ENCODE results near the gene HMCN2. TPM values are rescaled to one million over a fixed set of nuclear protein-coding genes. Genes with fewer than 3 reads are reported as not detected.

HMCN2 gene
- total and polyA plus RNA-seq, 4 donors, result 0.24 to 1.8 (median 0.29) TPM

GRCh38 chr9:130303613-130304055 is 38.1 kb downstream of the HMCN2 start:
- H3K9me3 ChIP-seq (ENCODE audit: control insufficient read depth in 4 of 4, low read length in 3 of 4), result no peaks in the 10 kb centered on the region
- H3K36me3 ChIP-seq (ENCODE audit: control insufficient read depth in 4 of 4, insufficient read depth in 3 of 4, low read depth in 1 of 4, low read length in 3 of 4), result no peaks in the 10 kb centered on the region
- no peak overlapping the region for H3K4me3 ChIP-seq (ENCODE audit: low read depth in 1 of 3, low read length in 3 of 3)
- H3K9ac ChIP-seq (ENCODE audit: low read depth in 1 of 2, low read length in 2 of 2), result no peak overlapping the region
- no peak overlapping the region for H3K27ac ChIP-seq (ENCODE audit: low read depth in 1 of 2, low read length in 2 of 2)
- H3K4me1 ChIP-seq (ENCODE audit: control insufficient read depth in 4 of 4, insufficient read depth in 4 of 4, low read length in 3 of 4), result peaks cover 0 to 7% (median 4%) of the 10 kb centered on the region in 4 donors
- WGBS, result 87% methylated on average over 17 of the region's 17 CpGs
- H3K27me3 ChIP-seq (ENCODE audit: control insufficient read depth in 4 of 4, insufficient read depth in 4 of 4, low read length in 3 of 4), result no peaks in the 10 kb centered on the region
- TF ChIP-seq HNF4A (conservative IDR thresholded peaks at IDR 0.05), result no peak
- no peak for TF ChIP-seq EGR1 (IDR thresholded peaks at IDR 0.05; ENCODE audit: low read depth in 2 of 2)
- TF ChIP-seq, protein P1, sequence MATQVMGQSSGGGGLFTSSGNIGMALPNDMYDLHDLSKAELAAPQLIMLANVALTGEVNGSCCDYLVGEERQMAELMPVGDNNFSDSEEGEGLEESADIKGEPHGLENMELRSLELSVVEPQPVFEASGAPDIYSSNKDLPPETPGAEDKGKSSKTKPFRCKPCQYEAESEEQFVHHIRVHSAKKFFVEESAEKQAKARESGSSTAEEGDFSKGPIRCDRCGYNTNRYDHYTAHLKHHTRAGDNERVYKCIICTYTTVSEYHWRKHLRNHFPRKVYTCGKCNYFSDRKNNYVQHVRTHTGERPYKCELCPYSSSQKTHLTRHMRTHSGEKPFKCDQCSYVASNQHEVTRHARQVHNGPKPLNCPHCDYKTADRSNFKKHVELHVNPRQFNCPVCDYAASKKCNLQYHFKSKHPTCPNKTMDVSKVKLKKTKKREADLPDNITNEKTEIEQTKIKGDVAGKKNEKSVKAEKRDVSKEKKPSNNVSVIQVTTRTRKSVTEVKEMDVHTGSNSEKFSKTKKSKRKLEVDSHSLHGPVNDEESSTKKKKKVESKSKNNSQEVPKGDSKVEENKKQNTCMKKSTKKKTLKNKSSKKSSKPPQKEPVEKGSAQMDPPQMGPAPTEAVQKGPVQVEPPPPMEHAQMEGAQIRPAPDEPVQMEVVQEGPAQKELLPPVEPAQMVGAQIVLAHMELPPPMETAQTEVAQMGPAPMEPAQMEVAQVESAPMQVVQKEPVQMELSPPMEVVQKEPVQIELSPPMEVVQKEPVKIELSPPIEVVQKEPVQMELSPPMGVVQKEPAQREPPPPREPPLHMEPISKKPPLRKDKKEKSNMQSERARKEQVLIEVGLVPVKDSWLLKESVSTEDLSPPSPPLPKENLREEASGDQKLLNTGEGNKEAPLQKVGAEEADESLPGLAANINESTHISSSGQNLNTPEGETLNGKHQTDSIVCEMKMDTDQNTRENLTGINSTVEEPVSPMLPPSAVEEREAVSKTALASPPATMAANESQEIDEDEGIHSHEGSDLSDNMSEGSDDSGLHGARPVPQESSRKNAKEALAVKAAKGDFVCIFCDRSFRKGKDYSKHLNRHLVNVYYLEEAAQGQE (IDR thresholded peaks at IDR 0.05), result no peak
- no peak for TF ChIP-seq GABPA (IDR thresholded peaks at IDR 0.05 in 1 of 2, conservative IDR thresholded peaks at IDR 0.05 in 1 of 2)
- TF ChIP-seq, protein P2, sequence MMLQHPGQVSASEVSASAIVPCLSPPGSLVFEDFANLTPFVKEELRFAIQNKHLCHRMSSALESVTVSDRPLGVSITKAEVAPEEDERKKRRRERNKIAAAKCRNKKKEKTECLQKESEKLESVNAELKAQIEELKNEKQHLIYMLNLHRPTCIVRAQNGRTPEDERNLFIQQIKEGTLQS (IDR thresholded peaks at IDR 0.05), result no peak
- DNase-seq (ENCODE audit: low spot score), result no peak

DNA sequence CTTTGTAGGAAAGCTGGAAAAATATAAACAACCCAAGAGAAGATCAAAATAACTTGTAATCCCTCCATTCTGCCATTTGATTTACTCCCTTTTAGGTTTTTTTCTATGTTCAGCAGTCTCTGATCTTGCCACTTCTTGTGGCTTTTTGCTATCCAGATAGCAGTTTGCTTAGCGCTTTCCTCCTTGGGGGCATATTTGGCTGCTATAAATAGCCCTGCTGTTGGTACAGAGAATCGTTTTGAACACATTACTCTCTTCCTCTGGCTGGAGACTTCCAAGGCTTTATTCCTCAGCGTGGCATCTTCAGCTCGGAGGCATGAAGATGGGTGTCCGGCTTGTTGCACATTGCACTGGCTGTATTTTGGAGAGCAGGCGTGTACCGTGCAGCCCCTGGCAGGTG is 38.6 kb downstream of the HMCN2 start:
- Histone ChIP-seq H3K27me3 (ENCODE audit: control insufficient read depth in 4 of 4, insufficient read depth in 4 of 4, low read length in 3 of 4) (no peaks in the 10 kb centered on the region), H3K27ac (ENCODE audit: low read depth in 1 of 2, low read length in 2 of 2) (no peak overlapping the region)
- TF ChIP-seq GABPA (IDR thresholded peaks at IDR 0.05 in 1 of 2, conservative IDR thresholded peaks at IDR 0.05 in 1 of 2) (no peak), YY1 (IDR thresholded peaks at IDR 0.05) (no peak), RXRA (IDR thresholded peaks at IDR 0.05) (no peak), HNF4G (IDR thresholded peaks at IDR 0.05) (no peak), MAX (IDR thresholded peaks at IDR 0.05) (no peak), NR2F2 (IDR thresholded peaks at IDR 0.05) (no peak), EGR1 (IDR thresholded peaks at IDR 0.05; ENCODE audit: low read depth in 2 of 2) (no peak), HNF4A (conservative IDR thresholded peaks at IDR 0.05) (no peak), SP1 (IDR thresholded peaks at IDR 0.05) (no peak), FOXA2 (IDR thresholded peaks at IDR 0.05) (no peak), FOXA1 (IDR thresholded peaks at IDR 0.05) (no peak), TAF1 (conservative IDR thresholded peaks at IDR 0.05) (no peak)
- TF ChIP-seq, protein P3, sequence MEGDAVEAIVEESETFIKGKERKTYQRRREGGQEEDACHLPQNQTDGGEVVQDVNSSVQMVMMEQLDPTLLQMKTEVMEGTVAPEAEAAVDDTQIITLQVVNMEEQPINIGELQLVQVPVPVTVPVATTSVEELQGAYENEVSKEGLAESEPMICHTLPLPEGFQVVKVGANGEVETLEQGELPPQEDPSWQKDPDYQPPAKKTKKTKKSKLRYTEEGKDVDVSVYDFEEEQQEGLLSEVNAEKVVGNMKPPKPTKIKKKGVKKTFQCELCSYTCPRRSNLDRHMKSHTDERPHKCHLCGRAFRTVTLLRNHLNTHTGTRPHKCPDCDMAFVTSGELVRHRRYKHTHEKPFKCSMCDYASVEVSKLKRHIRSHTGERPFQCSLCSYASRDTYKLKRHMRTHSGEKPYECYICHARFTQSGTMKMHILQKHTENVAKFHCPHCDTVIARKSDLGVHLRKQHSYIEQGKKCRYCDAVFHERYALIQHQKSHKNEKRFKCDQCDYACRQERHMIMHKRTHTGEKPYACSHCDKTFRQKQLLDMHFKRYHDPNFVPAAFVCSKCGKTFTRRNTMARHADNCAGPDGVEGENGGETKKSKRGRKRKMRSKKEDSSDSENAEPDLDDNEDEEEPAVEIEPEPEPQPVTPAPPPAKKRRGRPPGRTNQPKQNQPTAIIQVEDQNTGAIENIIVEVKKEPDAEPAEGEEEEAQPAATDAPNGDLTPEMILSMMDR (IDR thresholded peaks at IDR 0.05; ENCODE audit: low read depth, low read length, missing input control), result no peak
- TF ChIP-seq, protein P4, sequence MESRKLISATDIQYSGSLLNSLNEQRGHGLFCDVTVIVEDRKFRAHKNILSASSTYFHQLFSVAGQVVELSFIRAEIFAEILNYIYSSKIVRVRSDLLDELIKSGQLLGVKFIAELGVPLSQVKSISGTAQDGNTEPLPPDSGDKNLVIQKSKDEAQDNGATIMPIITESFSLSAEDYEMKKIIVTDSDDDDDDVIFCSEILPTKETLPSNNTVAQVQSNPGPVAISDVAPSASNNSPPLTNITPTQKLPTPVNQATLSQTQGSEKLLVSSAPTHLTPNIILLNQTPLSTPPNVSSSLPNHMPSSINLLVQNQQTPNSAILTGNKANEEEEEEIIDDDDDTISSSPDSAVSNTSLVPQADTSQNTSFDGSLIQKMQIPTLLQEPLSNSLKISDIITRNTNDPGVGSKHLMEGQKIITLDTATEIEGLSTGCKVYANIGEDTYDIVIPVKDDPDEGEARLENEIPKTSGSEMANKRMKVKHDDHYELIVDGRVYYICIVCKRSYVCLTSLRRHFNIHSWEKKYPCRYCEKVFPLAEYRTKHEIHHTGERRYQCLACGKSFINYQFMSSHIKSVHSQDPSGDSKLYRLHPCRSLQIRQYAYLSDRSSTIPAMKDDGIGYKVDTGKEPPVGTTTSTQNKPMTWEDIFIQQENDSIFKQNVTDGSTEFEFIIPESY (IDR thresholded peaks at IDR 0.05), result no peak

More for the DNA sequence above, 38.6 kb downstream of the HMCN2 start:
- 67% methylated on average over 7 of the region's 7 CpGs for WGBS
- H3K9ac ChIP-seq (ENCODE audit: low read depth in 1 of 2, low read length in 2 of 2), result no peak overlapping the region
- H3K36me3 ChIP-seq (ENCODE audit: control insufficient read depth in 4 of 4, insufficient read depth in 3 of 4, low read depth in 1 of 4, low read length in 3 of 4), result no peaks in the 10 kb centered on the region
- H3K4me3 ChIP-seq (ENCODE audit: low read depth in 1 of 3, low read length in 3 of 3), result no peak overlapping the region
- H3K9me3 ChIP-seq (ENCODE audit: control insufficient read depth in 4 of 4, low read length in 3 of 4), result no peaks in the 10 kb centered on the region
- H3K4me1 ChIP-seq (ENCODE audit: control insufficient read depth in 4 of 4, insufficient read depth in 4 of 4, low read length in 3 of 4), result peaks cover 0 to 7% (median 4%) of the 10 kb centered on the region in 4 donors
- no peak for DNase-seq (ENCODE audit: low spot score)

All from liver (tissue), 9 donors.